ENCODE data around the gene ANK3.

ANK3 gene

DNA sequence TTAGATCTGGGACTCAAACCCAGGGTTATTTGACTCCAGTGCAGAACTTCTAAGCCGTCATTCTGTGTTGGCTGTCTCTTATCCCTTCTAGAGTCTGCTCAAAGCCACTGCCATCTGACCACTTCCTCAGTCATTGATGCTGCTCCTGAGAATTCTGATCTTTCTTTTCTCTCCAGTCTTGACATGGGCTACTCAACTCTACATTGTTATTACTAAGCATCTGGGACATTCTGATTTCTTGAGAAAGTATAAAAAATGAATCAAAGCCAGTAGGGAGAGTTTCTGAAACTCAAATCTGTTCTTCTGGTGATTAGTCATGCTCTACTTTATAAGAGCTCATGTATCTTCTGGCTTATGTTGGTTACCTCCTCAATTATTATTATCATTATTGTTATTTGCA, 48.7 kb downstream of the ANK3 start:
- no peak for DNase-seq

DNA sequence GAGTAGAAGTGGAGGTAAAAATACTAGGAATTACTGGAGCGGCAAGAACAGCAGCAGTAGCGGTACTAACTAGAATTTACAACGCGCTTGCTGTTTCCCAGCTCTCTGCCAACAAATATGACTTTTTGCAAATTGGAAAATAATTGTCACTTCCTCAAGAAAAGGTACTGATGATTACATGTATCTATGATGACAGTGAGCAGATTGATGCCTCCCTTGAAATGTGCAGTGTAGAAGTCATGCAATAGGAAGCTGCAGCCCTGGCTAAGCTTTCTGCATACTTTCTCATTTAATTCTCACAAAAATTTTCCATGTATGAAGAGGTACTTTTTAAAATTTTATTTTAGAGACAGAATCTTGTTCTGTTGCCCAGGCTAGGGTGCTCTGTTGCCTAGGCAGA, 49.9 kb downstream of the ANK3 start:
- no peak for DNase-seq

DNA sequence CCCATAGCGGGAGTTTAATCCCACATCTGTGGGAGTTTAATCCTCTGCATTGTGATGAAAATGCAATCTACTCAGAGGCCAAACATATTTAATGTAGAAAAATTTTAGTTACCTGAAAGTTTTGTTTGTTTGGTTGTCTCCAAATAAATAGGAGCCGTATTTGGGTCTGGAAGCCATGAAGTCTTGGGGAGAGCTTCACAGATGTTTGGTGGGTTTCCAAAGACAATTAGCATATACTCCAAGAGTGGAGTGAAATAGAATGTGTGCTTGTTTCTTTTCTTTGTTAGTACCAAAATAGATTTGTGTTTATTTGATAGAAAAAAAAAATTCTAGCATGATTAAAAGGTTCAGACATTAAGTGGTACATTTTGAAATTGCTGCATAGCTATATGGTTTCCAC, 50.9 kb downstream of the ANK3 start:
- DNase-seq, result no peak

DNA sequence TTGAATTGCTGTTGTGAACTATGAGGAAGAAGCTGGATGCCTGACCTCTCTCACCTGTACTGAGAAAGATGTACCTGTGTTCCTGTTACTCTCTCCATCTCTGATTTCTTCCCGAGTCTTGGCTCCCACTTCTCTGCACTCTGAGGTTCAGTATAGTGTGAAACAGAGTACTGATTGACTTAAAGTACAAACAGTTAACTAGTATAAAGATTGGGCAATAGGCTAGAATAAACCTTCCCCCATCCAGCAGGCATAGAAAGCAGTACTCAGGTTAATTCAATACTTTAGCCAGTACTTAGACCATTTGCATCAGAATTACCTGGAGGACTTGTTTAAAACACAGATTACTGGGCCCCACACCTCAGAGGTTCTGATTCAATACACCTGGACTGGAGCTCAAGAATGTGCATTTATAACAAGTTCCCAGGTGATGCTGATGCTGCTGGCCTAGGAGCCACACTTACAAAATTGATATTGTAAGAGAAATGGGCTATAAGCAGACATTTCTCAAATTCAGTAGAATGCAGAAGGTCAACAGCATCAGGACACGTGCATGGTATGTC, 51.6 kb downstream of the ANK3 start:
- DNase-seq, result no peak

DNA sequence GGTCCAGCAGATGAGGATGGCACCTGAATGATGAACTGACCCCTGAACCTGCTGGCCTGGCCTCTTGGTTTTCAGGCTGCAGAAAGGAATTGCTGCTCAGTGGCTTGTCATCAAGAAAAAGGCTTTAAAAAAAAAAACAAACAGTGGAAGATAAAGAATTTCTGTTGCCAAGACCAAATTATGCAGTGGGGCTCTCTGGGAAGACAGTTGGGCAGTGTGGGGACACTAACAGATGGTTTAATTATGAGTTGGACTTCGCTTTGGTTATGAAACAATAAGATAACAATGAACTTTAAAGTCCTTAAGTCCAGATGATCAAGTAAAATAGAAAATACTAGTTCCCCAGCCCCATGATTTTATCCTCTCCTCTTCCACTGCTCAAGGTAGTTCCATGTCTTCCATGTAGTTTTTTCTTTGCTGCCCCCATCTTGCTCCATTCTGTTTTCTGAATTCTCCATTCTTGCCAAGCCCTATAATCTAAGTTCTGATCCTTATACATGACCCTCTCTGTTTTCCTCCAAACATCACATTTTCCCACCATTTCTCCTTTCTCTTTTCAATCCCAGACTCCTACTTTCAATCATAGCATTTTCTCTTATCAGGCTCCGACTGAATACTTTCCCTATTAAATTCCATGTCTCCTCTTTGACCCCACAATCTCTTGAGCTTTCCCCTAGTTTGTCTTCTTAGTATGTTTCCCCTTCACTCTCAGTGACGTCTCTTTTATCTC, 52.6 kb downstream of the ANK3 start:
- no peak for DNase-seq

DNA sequence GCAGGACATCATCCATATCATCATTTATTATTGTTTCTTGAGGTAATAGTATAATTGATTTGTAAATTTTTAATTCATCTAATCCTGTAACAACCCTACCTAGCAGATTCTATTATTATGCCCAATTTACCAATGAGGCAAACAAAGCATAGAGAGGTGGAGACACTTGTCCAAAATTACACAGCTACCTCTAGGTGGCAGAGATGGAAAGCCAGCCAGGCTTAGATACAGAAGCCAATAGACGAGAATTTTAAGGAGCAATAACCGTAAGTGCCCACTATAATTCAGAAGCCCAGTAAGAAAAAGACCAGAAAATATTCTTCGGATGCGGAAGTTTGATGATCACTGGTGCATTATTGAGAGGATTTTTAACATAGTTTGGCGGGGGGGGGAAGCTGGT, 54.0 kb downstream of the ANK3 start:
- DNase-seq, result no peak

DNA sequence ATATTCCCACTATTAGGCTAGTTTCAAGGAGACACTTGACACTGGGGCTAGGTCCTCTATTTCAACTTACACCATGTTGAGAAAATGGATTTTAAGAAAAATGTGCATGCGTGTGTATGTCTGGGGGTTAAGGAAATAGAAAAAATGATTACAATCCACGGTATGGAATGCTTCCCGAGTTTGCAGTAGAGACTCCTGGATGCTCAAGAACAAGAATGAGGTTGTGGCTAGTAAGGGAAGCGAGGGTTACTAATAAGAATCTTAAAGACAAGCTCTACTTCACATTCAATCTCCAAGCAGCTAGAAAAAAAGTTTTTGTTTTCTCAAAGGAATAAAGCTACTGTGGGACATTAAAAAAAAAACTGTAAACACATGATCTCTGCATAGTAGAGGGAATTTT, 54.7 kb downstream of the ANK3 start:
- DNase-seq, result no peak

DNA sequence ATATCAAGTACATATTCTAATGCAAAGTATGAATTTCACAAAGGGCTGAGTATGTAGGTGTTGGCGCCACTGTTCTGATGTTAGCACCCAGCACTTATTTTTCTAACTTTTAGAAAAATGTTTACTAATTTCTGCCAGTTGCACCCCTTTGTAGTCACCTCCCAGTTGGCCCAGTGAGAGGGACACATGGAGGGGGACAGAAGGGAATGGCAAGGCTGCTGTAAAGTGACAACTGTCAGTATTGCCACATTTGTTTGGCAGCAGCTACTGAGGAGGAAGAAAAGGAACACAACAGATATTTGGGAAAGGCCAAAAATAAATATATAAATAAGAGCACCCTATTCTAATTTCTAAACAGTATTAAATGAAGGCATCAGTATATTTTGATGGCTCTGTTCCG, 57.3 kb downstream of the ANK3 start:
- no peak for DNase-seq

DNA sequence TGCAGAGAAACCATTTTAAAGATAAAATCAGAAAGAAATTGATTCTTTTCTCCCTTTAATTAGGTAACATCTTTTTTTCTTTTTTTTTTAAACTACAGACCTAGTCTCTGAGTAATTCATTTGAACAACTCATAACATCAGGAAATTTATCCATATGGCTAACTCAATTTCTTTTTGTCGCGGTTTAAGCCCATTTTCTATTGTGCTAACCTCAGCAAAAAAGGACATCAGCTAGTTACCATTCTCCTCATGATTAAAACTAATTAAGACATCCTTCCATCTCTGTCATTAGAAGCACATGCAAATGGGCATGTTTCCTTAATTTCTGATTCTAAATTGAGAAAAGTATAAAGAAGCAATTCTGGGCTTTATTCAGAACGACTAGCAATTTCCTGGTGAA, 57.8 kb downstream of the ANK3 start:
- no peak for DNase-seq

DNA sequence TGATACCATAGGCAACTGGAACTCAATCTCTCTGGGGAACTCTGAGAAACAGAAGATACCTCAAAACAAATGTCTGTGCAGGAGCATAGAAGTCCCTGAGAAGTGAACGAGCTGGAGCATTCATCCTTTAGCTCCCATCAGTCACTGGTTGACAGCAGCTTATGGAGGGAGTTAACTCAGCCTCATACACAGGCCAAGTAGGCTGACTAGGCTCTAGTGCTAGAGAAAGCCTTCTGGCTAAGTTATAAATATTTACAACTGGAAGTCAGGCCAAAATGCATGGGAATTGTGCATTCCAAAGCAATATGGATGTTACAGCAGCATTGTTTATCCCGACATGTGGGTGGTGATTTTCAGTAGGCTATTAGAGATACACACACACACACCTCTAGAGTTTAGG, 66.5 kb downstream of the ANK3 start:
- DNase-seq, result no peak

DNA sequence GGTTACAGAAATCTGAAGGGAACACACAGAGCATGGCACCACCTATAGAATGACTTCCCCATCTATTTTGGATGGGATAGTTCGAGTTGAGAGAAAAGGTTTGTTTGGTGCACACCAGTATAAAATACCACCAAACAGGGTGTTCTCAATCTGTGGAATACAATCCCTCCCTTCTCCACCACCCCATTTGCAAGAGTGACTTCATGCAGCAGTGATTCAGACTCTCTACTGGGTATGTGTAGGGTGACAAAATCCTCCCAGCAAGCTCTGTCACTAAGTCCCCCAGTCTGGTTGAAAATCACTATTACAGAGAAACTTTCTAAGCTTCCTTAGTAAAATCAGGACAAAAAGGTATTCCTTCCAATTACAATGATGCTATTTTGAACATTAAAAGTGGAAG, 69.0 kb downstream of the ANK3 start:
- DNase-seq, result no peak

DNA sequence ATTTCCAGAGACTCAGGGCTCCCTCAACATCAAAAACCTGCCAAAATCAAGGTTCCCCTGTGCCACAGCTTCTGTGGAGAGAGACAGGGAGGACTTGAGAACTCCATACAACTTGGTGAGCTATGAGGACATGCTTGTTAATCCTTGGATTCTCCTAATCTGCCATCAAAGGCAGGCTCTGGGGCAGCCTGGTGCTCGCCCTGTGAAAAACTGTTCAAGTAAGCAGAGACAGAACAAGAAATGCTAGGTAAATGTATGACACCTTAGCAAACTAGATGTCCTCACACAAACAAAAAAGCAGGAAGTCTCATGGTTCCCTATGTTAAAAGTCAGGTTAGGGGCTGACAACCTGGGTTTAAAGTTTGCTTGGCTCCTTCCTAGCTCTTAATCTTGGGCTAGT, 73.6 kb downstream of the ANK3 start:
- DNase-seq, result no peak

DNA sequence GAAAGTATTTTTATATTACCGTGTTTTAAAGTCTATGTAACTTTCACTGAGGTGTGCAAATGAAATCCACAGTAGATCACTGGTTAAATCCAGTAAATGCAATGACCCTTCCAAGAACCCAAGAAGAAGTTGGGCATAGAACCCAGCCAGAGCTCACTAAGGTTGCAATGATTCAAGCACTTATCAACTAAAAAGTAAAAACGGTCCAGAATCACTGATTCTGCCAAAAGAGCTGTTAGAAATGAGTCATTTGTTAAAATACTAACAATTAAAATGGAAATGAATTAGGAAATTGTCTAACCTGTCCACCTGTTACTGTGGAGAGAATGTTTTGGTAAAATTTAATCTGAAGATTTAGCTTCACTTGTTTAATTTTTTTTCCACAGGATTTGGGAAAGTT, 74.4 kb downstream of the ANK3 start:
- DNase-seq, result no peak

DNA sequence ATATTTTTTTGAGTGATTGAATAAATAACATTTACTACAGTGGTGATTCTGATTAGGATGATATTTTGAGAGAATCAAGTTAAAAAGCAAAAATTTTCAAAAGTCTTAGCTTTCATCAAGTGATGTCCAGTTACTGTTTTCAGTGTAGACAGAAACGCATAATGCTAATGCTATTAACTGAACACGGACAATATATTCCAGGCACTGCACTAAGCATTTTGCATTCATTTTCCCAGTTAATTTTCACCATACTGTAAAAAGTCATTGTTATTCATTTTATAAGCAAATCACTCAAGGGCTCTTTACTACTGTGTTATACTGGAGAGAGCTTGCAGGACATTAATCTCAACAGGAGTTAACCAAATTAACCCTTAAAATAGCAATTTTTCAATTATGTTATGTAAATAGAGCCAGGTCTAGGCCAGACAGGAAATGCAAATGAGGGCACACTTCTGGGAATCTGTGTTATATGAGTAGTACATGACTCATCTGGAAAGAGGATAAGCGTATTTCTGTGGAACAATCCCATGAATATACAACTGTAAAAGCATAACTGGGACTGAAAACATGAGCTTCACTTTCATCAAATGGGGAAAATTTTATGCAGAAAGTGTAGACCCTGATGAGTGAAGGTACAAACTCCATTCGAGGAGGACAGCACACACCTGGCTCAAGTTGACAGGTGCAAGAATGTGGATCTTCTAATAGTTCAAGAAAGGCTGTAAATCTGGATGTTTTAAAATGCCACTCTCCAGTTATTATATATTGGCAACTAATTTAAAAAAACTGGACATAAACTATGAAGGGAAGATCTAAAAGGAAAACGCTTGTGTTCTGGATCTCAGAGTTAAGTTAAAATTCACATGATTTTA, 75.4 kb downstream of the ANK3 start:
- no peak for DNase-seq

DNA sequence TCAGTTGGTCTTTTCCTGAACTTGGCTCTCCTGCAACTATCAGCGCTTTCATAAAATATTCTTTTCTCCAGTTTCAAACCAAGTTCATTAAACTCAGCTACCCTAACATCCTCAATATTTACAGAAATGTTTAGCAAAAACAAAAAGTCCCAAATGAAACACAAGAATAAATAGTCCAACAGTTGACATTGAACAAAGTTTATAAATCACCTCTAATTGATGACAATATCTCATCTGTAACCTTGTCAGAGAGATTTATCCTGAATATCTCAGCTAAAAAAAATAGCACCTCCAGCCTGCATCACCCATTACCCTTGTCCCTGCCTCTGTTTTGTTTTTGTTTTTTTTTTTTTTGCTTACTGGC, 76.1 kb downstream of the ANK3 start:
- no peak for DNase-seq

DNA sequence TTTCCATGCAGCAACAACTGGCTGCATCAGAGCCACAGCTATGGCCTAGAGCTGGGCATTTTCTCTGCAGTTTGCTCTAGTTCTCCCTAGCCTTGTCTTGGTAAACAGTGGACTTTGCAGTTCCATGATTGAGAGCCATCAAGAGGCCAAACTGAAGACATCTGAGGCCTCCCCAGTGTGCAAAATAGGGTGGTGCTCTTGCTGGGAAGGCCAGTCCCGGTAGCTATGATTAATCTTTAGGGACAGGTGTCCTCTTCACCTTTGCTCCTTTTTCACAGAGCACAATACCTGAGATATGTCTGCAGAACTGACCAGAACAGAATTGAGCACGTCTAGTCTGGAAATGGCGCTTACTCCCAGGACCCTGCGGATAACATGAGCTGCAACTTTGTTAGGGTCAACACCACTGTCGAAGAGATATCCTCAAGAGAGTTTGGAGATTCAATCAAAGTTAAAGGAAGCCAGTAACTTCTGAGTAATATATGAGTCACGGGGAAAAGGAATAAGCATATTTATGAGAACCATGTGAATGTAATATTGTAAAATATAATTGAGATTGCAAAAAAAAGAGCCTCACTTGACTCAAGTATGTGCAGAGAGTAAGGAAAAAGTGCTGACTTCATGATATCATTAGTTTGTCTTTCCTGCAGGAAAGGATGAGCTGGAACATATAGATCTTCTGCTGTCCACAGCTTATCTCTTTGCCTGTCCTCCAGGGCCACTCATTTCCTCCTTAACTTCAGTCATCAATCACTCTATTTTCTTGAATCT, 76.7 kb downstream of the ANK3 start:
- DNase-seq, result no peak

DNA sequence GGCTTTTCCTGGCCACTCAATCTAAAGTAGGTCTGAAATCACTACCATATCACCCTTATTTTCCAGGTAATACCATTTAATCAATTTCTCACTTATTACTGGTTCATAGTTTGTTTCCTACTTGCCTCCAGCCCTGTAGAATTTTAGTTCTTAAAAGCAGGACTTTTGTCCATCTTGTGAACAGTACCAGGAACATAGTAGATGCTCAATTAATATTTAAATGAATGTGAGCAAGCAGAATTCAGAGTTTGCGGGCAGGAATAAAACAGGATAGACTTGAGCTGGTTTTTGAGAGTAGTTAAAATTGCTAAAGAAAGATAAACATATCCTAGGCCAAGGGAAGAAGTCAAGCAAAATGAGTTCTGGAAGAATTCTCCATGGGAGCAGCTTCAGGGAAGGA, 77.9 kb downstream of the ANK3 start:
- no peak for DNase-seq

DNA sequence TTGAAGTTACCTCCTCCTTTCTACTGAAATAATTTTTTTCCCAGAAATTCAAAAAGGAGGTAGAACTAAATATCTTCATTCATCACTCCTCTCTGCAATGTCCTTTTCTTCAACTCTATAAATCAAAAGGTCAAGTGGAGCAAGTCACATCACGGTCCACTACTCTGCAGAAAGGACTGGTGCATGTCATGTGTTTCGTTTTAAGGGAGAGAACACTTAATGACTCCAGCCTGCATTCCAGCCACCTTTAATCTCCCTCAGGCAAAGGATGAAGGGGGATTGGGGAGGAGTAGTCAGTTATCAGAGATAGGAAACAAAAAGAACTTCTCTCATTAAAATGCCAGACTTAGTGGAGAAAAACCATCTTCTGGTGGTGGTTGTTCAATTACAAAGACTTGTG, 78.9 kb downstream of the ANK3 start:
- DNase-seq, result no peak

DNA sequence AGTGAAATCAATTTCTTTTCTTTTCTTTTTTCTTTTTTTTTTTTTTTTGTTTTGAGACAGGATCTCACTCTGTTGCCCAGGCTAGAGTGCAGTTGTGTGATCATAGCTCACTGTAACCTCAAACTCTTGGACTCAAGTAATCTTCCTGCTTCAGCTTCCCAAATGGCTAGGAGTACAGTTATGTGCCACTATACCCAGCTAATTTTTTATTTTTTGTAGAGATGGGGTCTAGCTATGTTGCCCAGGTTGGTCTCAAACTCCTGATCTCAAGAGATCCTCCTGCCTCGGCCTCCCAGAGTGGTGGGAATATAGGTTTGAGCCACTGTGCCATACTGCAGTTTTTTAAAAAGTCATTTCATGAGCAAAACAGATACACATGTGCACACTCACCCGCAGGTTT, 79.8 kb downstream of the ANK3 start:
- no peak for DNase-seq

DNA sequence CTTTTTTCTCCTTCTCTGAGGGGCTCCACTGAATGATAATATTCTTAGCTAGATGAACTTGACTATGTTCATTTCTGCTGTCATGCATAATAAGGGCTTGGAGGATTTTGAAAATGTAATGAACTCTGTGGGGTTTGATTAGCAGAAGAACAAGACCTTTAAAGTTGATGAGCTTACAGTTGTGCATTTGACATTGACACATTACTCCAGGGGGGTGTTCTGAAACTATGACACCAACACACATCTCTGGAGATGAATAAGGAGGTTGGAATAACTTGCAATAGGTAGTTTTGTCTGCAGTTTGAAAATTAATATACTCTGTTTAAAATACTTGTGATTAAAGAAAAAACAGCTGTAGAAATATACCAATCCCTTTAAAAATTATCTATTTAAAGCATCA, 80.3 kb downstream of the ANK3 start:
- DNase-seq, result no peak

DNA sequence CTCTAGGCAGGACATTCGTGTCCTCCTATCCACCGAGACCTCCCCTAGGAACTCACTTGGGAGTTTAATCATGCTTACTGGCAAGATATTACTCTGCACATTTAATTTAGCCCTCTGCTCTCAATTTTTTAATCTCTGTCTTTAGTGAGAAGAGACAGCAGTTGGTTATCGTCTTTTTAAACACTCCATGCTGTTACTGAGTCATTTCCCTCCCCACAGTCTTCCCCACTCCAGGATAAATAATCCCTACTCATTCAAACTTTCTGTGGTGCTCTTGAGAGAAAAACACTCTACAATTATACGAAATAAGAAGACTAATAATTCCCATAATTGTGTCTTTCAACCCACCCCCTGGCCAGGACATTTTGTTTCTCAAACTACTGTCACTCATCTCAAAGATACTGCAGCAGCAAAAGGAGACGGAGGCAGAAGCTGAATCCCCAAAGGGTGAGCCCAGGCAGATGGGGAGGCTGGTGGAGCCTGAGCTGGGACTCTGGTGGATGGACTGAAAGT, 84.2 kb downstream of the ANK3 start:
- DNase-seq, result no peak

DNA sequence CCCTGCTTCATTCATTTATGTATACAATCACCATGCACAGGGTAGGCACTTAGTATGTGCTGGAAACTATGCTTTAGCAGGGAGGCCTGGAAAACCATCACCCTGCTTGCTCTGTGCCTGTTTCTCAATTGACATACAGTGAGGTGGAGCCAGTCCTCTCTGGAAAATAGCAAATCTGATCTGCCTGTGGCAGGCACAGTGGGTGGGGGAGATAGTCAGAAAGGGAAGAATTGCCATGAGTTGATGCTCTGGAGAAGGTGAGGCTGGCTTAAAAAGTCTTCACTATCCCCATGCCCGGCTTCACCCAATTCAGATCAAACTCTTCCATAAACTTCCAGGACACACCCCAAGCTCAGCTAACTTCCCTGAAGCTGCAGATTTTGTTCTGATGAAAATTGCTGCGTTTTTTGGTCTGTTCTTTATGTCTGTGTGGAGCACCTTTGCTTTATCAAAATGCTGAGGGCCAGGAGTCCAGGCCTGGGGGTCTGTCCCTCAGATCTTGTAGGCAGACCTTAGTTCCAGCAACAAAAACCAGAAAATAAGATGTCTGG, 84.8 kb downstream of the ANK3 start:
- no peak for DNase-seq

DNA sequence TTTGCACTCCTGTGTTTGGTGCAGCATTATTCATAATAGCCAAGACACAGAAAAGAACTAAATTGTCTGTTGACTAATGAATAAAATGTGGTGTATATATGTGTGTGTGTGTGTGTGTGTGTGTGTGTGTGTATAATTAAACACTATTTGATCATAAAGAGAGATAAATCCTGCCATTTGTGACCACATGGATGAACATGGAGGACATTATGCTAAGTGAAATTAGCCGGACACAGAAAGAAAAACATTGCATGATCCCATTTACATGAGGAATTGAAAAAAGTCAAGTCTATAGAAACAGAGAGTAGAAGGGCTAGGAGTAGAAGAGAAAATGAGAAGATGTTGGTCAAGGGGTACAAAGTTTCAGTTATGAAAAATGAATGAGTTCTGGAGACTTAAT, 85.9 kb downstream of the ANK3 start:
- DNase-seq, result no peak

All from NCI-H345 (cell line).